Right atrium auricular region (tissue), 2 donors: Measurements from ENCODE around the gene DNAH8. TPM values are rescaled to one million over a fixed set of nuclear protein-coding genes. Genes with fewer than 3 reads are reported as not detected.

Experiments used
- DNase-seq: peaks from one replicate; pipeline ENCODE4 v3.0.0-alpha.2; 2019; ENCODE audit warnings: low spot score
- H3K27ac ChIP-seq, 2 donors: fragments of 200-600 bp; sonication (generic); 1 replicate in 1 of 2; 2 replicates in 1 of 2; pipeline ENCODE4 v1.5.1; 2016 to 2019
- H3K27me3 ChIP-seq, 2 donors: fragments of 200-600 bp; sonication (generic); one replicate each; pipeline versions ENCODE4 v1.5.1 to v1.6.0; 2017 to 2019
- H3K36me3 ChIP-seq: fragments of 200-600 bp; sonication (generic); one replicate; pipeline ENCODE4 v1.5.1; 2016
- H3K4me1 ChIP-seq, 2 donors: fragments of 200-600 bp; sonication (generic); one replicate each; pipeline versions ENCODE4 v1.5.1 to v1.6.0; 2017 to 2019
- H3K4me3 ChIP-seq, 2 donors: fragments of 200-600 bp; sonication (generic); 1 replicate in 1 of 2; 2 replicates in 1 of 2; pipeline ENCODE4 v1.5.1; 2017 to 2019; ENCODE audit warnings: mild to moderate bottlenecking in 1 of 2, moderate library complexity in 1 of 2
- H3K9me3 ChIP-seq, 2 donors: fragments of 200-600 bp; sonication (generic); one replicate each; pipeline ENCODE4 v1.5.1; 2019
- CTCF ChIP-seq, 2 donors: fragments of 200-600 bp; sonication (generic); IDR thresholded peaks; one replicate each; pipeline ENCODE4 v1.5.1; 2019; ENCODE audit warnings: antibody characterized with exemption in 2 of 2
- total RNA-seq, 2 donors: library from RNA; depleted of rRNA; stranded (reverse); fragments of >200 nt; gene quantifications; one replicate each; pipeline ENCODE4 v1.1.0, GENCODE V29; 2016

Gene DNAH8
- total RNA-seq, 2 donors from 2014 or later = 0.04 TPM; not detected in 1

GRCh38 chr6:38796850-38797249 is 81.7 kb downstream of the DNAH8 start:
- Histone ChIP-seq H3K9me3 (no peaks in the 10 kb centered on the region), H3K36me3 (no peaks in the 10 kb centered on the region), H3K4me1 (no peaks in the 10 kb centered on the region), H3K27ac (no peak overlapping the region), H3K27me3 (no peaks in the 10 kb centered on the region), H3K4me3 (no peak overlapping the region)
- no peak for DNase-seq
- no peak for TF ChIP-seq CTCF (IDR thresholded peaks at IDR 0.05)

GRCh38 chr6:38797391-38797790 is 82.3 kb downstream of the DNAH8 start:
- Histone ChIP-seq H3K9me3 (no peaks in the 10 kb centered on the region), H3K4me3 (no peak overlapping the region), H3K4me1 (no peaks in the 10 kb centered on the region), H3K27me3 (no peaks in the 10 kb centered on the region), H3K36me3 (no peaks in the 10 kb centered on the region), H3K27ac (no peak overlapping the region)
- TF ChIP-seq CTCF (IDR thresholded peaks at IDR 0.05) = no peak
- no peak for DNase-seq

- Histone ChIP-seq H3K9me3 (no peaks in the 10 kb centered on the region), H3K4me3 (no peak overlapping the region), H3K4me1 (no peaks in the 10 kb centered on the region), H3K27me3 (no peaks in the 10 kb centered on the region), H3K36me3 (no peaks in the 10 kb centered on the region), H3K27ac (no peak overlapping the region)
- no peak for DNase-seq
- TF ChIP-seq CTCF (IDR thresholded peaks at IDR 0.05) = no peak
These were observed 84.5 kb downstream of the DNAH8 start for GRCh38 chr6:38799529-38800184.

- DNase-seq = no peak
- Histone ChIP-seq H3K27me3 (no peaks in the 10 kb centered on the region), H3K36me3 (no peaks in the 10 kb centered on the region), H3K27ac (no peak overlapping the region), H3K4me3 (no peak overlapping the region), H3K4me1 (no peaks in the 10 kb centered on the region), H3K9me3 (no peaks in the 10 kb centered on the region)
- no peak for TF ChIP-seq CTCF (IDR thresholded peaks at IDR 0.05)
These were observed 86.2 kb downstream of the DNAH8 start for GRCh38 chr6:38801305-38801704.

- TF ChIP-seq CTCF (IDR thresholded peaks at IDR 0.05) = no peak
- H3K9me3 ChIP-seq = no peaks in the 10 kb centered on the region
- no peak overlapping the region for H3K4me3 ChIP-seq
- no peaks in the 10 kb centered on the region for H3K27me3 ChIP-seq
- no peak overlapping the region for H3K27ac ChIP-seq
- no peaks in the 10 kb centered on the region for H3K36me3 ChIP-seq
- no peaks in the 10 kb centered on the region for H3K4me1 ChIP-seq
- no peak for DNase-seq
These were observed 87.4 kb downstream of the DNAH8 start for GRCh38 chr6:38802497-38802896.

GRCh38 chr6:38803129-38803528 is 88.0 kb downstream of the DNAH8 start:
- H3K4me1 ChIP-seq = no peaks in the 10 kb centered on the region
- no peak overlapping the region for H3K27ac ChIP-seq
- no peak for DNase-seq
- TF ChIP-seq CTCF (IDR thresholded peaks at IDR 0.05) = no peak
- H3K36me3 ChIP-seq = no peaks in the 10 kb centered on the region
- H3K9me3 ChIP-seq = no peaks in the 10 kb centered on the region
- no peak overlapping the region for H3K4me3 ChIP-seq
- no peaks in the 10 kb centered on the region for H3K27me3 ChIP-seq
